ENCODE measurements around the gene SPATA31C1.
"Not testable (repeated sequence)": the region's sequence is repeated elsewhere in the genome, so short reads cannot be mapped to it uniquely, and the experiment has no call there.

Gene SPATA31C1
- long read RNA-seq, result 0 reads

DNA sequence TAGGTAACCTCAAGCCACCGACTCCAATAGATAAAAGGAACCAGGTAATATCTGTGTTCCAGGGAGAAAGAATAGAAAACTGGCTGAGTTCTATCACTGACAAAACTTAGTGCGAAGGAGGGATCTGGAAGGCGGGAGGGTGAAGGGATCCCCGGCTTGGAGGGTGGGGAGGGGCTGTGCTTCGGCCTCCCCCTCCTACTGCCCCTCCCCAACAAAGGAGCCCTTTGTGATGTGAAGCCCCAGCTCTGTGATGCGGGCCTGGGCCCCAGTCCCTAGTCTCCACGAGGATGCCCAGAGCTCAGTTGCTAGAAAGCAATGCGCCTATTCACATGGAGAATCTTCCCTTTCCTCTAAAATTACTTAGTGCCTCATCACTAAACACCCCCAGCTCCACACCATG lies at the start of gene SPATA31C1:
Gene SPATA31C1 (plus strand): TSS at position 301 of the 400 bp plus-strand sequence.
- not testable (repeated sequence) for H3K4me3 ChIP-seq (replicated peaks; ENCODE audit: insufficient read depth, low read length); H3K27me3 ChIP-seq (ENCODE audit: insufficient read depth, poor library complexity, severe bottlenecking); H3K27ac ChIP-seq (replicated peaks); DNase-seq (ENCODE audit: low read depth in 1 of 2, low spot score in 1 of 2)

DNA sequence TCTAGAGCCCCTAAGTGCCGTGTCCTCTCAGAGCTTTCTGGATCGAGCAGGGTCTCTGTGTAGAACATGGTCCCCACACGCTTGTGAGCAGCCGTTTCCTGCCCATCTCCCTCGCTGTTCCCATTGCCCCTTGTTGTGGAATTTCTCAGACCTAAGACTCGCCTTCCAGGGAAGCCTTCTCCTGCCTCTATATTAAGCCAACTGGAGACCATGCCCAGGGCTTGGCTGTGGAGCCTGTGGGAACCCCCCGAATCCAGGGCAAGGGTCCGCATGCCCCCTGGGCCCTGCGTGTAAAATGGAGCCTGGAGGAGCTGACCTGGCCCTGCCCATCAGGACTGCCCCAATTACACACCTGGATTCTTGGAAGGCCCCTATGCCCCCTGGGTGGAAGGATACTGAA lies 49.6 kb upstream of the SPATA31C1 start:
- no peak for DNase-seq (ENCODE audit: low read depth in 1 of 2, low spot score in 1 of 2)
- TF ChIP-seq, protein P1, sequence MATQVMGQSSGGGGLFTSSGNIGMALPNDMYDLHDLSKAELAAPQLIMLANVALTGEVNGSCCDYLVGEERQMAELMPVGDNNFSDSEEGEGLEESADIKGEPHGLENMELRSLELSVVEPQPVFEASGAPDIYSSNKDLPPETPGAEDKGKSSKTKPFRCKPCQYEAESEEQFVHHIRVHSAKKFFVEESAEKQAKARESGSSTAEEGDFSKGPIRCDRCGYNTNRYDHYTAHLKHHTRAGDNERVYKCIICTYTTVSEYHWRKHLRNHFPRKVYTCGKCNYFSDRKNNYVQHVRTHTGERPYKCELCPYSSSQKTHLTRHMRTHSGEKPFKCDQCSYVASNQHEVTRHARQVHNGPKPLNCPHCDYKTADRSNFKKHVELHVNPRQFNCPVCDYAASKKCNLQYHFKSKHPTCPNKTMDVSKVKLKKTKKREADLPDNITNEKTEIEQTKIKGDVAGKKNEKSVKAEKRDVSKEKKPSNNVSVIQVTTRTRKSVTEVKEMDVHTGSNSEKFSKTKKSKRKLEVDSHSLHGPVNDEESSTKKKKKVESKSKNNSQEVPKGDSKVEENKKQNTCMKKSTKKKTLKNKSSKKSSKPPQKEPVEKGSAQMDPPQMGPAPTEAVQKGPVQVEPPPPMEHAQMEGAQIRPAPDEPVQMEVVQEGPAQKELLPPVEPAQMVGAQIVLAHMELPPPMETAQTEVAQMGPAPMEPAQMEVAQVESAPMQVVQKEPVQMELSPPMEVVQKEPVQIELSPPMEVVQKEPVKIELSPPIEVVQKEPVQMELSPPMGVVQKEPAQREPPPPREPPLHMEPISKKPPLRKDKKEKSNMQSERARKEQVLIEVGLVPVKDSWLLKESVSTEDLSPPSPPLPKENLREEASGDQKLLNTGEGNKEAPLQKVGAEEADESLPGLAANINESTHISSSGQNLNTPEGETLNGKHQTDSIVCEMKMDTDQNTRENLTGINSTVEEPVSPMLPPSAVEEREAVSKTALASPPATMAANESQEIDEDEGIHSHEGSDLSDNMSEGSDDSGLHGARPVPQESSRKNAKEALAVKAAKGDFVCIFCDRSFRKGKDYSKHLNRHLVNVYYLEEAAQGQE (IDR thresholded peaks at IDR 0.05; ENCODE audit: insufficient replicate concordance, low read depth), result no peak
- TF ChIP-seq SPI1 (IDR thresholded peaks at IDR 0.05; ENCODE audit: borderline replicate concordance, low read depth) (no peak), POLR2AphosphoS5 (IDR thresholded peaks at IDR 0.05; ENCODE audit: low read depth) (no peak), GABPA (IDR thresholded peaks at IDR 0.05; ENCODE audit: low read depth) (no peak)
- TF ChIP-seq, protein P2, sequence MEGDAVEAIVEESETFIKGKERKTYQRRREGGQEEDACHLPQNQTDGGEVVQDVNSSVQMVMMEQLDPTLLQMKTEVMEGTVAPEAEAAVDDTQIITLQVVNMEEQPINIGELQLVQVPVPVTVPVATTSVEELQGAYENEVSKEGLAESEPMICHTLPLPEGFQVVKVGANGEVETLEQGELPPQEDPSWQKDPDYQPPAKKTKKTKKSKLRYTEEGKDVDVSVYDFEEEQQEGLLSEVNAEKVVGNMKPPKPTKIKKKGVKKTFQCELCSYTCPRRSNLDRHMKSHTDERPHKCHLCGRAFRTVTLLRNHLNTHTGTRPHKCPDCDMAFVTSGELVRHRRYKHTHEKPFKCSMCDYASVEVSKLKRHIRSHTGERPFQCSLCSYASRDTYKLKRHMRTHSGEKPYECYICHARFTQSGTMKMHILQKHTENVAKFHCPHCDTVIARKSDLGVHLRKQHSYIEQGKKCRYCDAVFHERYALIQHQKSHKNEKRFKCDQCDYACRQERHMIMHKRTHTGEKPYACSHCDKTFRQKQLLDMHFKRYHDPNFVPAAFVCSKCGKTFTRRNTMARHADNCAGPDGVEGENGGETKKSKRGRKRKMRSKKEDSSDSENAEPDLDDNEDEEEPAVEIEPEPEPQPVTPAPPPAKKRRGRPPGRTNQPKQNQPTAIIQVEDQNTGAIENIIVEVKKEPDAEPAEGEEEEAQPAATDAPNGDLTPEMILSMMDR (IDR thresholded peaks at IDR 0.05; ENCODE audit: insufficient read depth, low read length), result no peak
- no peak overlapping the region for H3K4me3 ChIP-seq (replicated peaks; ENCODE audit: insufficient read depth, low read length)
- peaks cover 5% of the 10 kb centered on the region for H3K27me3 ChIP-seq (ENCODE audit: insufficient read depth, poor library complexity, severe bottlenecking)
- H3K27ac ChIP-seq (replicated peaks), result no peak overlapping the region

DNA sequence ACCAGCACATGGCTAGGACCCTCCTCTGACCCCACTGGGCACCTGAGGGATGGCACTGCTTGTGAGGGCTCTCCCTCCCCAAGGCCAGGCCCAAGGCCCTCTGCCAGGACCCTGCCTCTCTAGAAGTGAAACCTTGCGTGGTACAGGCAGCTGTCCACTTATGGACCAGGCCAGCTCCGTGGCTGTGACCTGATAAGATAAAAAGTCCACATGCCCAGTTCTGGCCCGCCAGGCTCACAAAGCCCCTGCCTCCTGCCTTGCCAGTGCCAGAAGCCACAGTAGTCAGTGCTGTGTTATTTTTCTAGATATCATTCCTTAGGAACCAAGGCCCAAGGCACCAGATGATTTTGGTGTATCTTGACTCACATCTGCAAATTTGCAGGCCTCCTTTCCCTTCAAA lies 49.1 kb upstream of the SPATA31C1 start:
- Histone ChIP-seq H3K4me3 (replicated peaks; ENCODE audit: insufficient read depth, low read length) (no peak overlapping the region), H3K27ac (replicated peaks) (no peak overlapping the region), H3K27me3 (ENCODE audit: insufficient read depth, poor library complexity, severe bottlenecking) (peaks cover 5% of the 10 kb centered on the region)
- no peak for DNase-seq (ENCODE audit: low read depth in 1 of 2, low spot score in 1 of 2)
- no peak for TF ChIP-seq GABPA (IDR thresholded peaks at IDR 0.05; ENCODE audit: low read depth)

DNA sequence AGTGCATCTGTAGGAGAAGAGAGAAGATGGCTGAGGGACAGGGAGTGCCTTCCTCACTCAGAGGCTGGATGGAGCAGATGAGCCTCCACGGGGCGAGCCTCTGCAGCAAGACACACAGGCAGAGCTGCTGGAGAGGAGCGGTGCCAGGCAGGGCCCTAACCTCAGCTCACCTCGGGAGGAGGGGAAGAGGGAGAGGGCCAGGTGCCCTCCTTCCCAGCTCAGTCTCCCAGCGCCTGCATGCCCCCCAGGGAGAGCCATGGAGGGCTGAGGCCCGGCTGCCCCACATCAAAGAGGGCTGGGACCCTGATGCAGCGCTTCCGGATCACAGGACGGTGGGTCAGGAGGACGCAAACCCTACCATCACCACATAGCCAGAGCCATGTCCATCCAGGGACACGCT lies 48.7 kb upstream of the SPATA31C1 start:
- DNase-seq (ENCODE audit: low read depth in 1 of 2, low spot score in 1 of 2), result no peak
- H3K27ac ChIP-seq (replicated peaks), result no peak overlapping the region
- no peak overlapping the region for H3K4me3 ChIP-seq (replicated peaks; ENCODE audit: insufficient read depth, low read length)
- peaks cover 5% of the 10 kb centered on the region for H3K27me3 ChIP-seq (ENCODE audit: insufficient read depth, poor library complexity, severe bottlenecking)
- no peak for TF ChIP-seq POLR2AphosphoS5 (IDR thresholded peaks at IDR 0.05; ENCODE audit: low read depth)
- TF ChIP-seq SPI1 (IDR thresholded peaks at IDR 0.05; ENCODE audit: borderline replicate concordance, low read depth), result no peak
- TF ChIP-seq, protein P2 (IDR thresholded peaks at IDR 0.05; ENCODE audit: insufficient read depth, low read length), result no peak
- TF ChIP-seq, protein P1 (IDR thresholded peaks at IDR 0.05; ENCODE audit: insufficient replicate concordance, low read depth), result no peak
- no peak for TF ChIP-seq GABPA (IDR thresholded peaks at IDR 0.05; ENCODE audit: low read depth)

DNA sequence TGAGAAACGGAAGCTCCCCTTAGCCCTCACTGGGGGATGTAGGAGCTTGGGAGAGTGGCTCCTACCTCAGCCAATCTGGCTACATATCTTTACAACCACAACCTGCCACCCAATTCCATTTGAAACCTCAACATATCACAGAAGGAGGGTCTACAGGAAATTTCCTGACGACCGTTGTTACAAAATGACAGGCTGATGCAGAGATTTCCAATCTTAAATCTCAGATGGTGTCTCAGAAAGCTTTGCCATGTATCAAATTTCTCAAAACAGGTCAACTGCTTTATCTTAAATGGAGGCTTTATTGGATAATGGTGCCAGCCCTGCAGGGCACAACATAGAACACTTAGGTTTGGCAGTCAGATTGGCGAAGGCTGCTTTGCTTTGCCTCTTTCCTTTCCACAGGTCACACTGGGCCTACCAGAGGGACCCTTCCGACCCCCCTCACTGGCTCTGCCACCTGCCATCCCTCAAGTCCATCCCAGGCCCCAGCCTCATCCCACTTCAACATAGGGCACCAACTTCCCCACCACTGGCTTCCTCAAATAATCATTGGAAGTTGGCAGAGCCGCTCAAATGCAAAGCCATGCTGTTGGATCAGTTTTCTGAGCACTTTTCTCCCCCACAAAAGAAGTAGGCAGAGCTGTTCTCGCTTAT lies 46.2 kb upstream of the SPATA31C1 start:
- no peak for TF ChIP-seq GABPA (IDR thresholded peaks at IDR 0.05; ENCODE audit: low read depth)
- no peak for TF ChIP-seq SPI1 (IDR thresholded peaks at IDR 0.05; ENCODE audit: borderline replicate concordance, low read depth)
- TF ChIP-seq, protein P2 (IDR thresholded peaks at IDR 0.05; ENCODE audit: insufficient read depth, low read length), result no peak
- H3K27me3 ChIP-seq (ENCODE audit: insufficient read depth, poor library complexity, severe bottlenecking), result no peaks in the 10 kb centered on the region
- H3K27ac ChIP-seq (replicated peaks), result no peak overlapping the region
- no peak for DNase-seq (ENCODE audit: low read depth in 1 of 2, low spot score in 1 of 2)
- H3K4me3 ChIP-seq (replicated peaks; ENCODE audit: insufficient read depth, low read length), result no peak overlapping the region
